GM18873 (cell line): ENCODE measurements around the gene SEMA6A.
"Not testable (repeated sequence)": the region's sequence is repeated elsewhere in the genome, so short reads cannot be mapped to it uniquely, and the experiment has no call there.

Source experiments
- ATAC-seq: cut with Tn5 transposase; IDR thresholded peaks from one replicate; pipeline ENCODE4 v1.9.1; 2021; ENCODE audit warnings: mild to moderate bottlenecking, moderate library complexity, moderate number of reproducible peaks; ENCODE audit not compliant: unreplicated experiment, low FRiP score

Gene SEMA6A

GRCh38 chr5:116553366-116553765, 21.3 kb downstream of the SEMA6A start:
- ATAC-seq: no peak

GRCh38 chr5:116550082-116550481, 24.5 kb downstream of the SEMA6A start:
- no peak for ATAC-seq

- no peak for ATAC-seq
Measured at GRCh38 chr5:116546743-116547124, 27.9 kb downstream of the SEMA6A start.

DNA sequence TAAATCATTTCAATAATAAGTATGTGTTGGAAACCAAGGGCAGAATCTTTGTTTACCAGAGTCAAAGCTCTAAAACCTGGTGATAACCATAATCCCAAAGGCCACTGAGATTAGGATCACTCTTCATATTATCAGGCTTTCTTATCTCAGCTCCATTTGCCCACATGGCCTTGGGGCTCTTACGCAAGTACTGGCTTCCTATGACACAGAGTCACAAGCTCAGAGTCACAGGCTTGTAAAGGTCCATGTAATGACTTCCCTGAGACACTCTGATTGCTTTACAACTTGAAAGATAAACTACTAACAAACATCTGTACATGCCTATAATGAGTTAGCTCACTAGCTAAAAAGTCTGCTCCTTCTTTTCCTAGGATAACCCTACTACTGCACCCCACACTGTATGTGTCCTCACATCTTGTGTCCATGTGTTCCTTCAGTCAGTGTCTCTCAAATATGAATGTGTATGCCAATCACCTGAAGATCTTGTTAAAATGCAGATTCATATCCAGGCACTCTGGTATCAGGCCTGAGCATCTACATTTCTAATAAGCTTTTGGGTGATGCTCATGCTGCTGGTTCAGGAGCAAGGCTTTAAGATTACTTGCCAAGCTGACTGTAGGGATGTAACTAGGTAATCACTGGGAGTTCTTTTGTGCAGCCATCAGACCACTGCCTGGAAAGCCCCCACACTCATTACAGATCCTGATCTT, 28.4 kb downstream of the SEMA6A start:
- ATAC-seq: no peak

DNA sequence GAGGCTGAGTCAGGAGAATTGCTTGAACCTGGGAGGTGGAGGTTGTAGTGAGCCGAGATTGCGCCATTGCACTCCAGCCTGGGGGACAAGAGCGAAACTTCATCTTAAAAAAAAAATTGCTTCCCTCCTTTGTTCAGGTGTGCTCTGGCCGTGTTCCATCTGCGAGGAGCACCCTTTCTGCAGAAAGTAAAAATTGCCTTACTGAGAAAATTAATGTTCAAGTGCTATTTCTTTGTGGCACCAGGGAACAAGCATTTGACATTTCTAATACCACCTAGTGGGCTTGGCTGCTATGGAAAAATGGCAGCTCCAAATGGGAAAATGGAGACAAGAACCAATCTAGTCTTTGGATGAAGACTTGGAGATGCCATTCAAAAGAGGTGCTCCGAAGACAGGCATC, 29.2 kb downstream of the SEMA6A start:
- not testable (repeated sequence) for ATAC-seq

GRCh38 chr5:116544531-116545241, 29.9 kb downstream of the SEMA6A start:
- no peak for ATAC-seq

DNA sequence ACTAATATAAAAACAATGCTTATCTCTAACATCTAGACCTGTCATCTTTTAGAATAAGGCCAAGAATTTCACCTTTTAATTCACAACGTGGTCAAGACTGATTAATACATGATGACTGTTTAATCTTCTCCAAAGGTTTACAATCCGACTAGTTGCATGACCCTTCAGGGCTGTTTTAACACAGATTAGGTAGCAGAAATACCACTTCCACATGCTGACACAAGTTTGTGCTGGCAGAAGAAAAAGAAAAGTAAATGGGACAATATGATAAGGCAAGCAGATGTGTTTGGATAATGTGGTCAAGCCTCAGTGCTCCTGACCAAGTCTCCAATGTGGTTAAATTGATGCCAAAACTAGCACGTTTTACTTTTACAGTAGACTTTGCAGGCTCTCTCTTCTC, 31.1 kb downstream of the SEMA6A start:
- no peak for ATAC-seq

- no peak for ATAC-seq
Measured at GRCh38 chr5:116542619-116543018, 32.0 kb downstream of the SEMA6A start.

GRCh38 chr5:116539222-116539621, 35.4 kb downstream of the SEMA6A start:
- no peak for ATAC-seq

GRCh38 chr5:116536316-116537083, 38.1 kb downstream of the SEMA6A start:
- ATAC-seq: no peak

- no peak for ATAC-seq
Measured at GRCh38 chr5:116534964-116535651, 39.5 kb downstream of the SEMA6A start.

DNA sequence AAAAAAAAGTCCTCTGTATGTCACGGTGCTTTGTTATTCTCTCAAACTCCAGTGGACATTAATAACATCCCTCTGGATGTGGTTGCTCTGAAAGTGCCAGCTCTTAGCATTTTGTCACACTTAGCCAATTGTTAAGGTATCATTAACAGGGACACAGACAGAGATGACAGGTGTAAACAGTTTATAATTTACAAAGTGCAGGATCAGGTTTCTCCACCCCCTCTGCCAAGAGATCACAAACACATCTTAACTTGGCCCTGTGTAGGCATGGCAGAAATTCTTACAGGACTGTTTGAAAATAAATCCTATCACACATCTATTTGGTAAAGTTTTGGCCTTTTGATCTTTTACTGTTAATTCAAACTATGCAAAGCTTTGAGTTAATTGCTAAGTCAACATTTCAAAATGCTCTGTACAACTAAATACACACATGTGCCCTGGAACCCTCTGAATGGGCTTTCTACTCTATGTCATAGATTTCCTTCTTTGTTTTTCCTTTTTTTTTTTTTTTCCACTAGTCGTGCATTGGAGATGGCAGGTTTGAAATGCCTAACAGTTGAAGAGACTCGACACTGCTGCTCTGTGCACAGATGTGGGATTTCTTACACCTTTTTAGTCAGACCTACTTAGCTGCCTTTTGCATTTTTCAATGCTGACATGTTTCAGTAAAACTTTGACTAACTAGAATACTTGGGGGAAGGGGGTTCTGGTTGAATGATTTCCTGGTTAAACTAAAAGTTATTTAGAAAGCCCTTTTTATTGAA, 41.7 kb downstream of the SEMA6A start:
- ATAC-seq: peak; percentile 69

GRCh38 chr5:116531635-116532034, 43.0 kb downstream of the SEMA6A start:
- ATAC-seq: no peak

DNA sequence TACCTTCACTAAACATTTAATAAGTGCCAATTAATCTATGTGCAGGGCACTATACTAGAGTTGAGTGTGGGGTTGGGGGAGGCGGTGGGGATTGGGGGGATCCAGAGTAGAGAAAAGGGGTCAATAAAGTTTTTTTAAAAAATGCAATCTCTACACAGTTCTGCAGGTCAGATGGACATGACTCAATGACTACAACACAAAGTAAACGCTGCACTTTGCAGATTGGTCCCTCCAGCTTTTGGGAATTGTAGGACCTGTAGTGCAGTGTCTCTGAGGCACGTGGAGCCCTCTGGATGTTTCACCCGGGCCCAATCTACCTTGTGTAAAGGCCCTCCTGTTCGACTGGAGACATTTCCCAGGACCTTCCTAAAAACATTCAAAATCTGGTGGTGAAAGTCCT, 43.5 kb downstream of the SEMA6A start:
- ATAC-seq: no peak

GRCh38 chr5:116530276-116530675, 44.3 kb downstream of the SEMA6A start:
- ATAC-seq: no peak

GRCh38 chr5:116529615-116530014, 45.0 kb downstream of the SEMA6A start:
- ATAC-seq: no peak

GRCh38 chr5:116528519-116529234, 45.9 kb downstream of the SEMA6A start:
- ATAC-seq: no peak

- no peak for ATAC-seq
Measured at GRCh38 chr5:116527582-116527981, 47.0 kb downstream of the SEMA6A start.

DNA sequence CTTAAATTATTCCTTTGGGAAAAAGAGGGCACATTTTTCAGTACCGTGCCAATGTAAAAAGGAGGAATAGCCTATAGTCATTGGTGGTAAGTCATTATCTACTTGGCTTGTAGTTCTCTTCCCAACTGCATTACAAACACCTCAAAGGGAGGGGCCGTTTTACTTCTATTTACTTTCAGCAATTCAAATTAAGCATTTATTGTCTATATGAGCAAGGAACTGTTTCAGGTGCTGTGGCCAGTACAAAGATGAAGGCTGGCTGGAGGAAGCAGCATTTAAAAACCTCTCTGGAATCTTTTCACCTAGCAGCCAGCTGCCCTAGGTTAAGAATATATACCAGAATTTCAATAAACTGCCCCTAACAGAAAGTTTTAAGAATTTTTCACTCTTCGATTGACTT, 48.9 kb downstream of the SEMA6A start:
- no peak for ATAC-seq
